CD4-positive, alpha-beta T cell treated with Interleukin-21 for 1 hour (primary cell): ENCODE results near the gene ARHGAP33.
"Not testable (repeated sequence)": the region's sequence is repeated elsewhere in the genome, so short reads cannot be mapped to it uniquely, and the experiment has no call there.

Experiments
- DNase-seq: peaks from one replicate; pipeline ENCODE4 v3.0.0-alpha.2; 2020

The ARHGAP33 gene

GRCh38 chr19:35755550-35756376 lies 19.6 kb upstream of the ARHGAP33 start:
- DNase-seq = peak; percentile 73

GRCh38 chr19:35756377-35757230 lies 18.8 kb upstream of the ARHGAP33 start, which contains the start of gene HSPB6:
TSS of gene HSPB6 (minus strand) at chr19:35757029. CDS start at chr19:35757008, 21 bp downstream.
- DNase-seq = no peak

- no peak for DNase-seq
Measured at GRCh38 chr19:35757231-35757748, 18.1 kb upstream of the ARHGAP33 start.

- peak; percentile 100 for DNase-seq
Measured at GRCh38 chr19:35757749-35758608, 17.4 kb upstream of the ARHGAP33 start, which contains the start of gene PROSER3. TSS of gene PROSER3 (plus strand) at chr19:35758176. CDS start at chr19:35758216, 40 bp downstream.

- no peak for DNase-seq
Measured at GRCh38 chr19:35759697-35760096, 15.7 kb upstream of the ARHGAP33 start.

GRCh38 chr19:35760711-35761349 lies 14.5 kb upstream of the ARHGAP33 start:
- no peak for DNase-seq

- no peak for DNase-seq
Measured at GRCh38 chr19:35764432-35765315, 10.7 kb upstream of the ARHGAP33 start.

GRCh38 chr19:35766571-35767104 lies 8.7 kb upstream of the ARHGAP33 start:
- no peak for DNase-seq

- DNase-seq = no peak
Measured at GRCh38 chr19:35767288-35768081, 7.9 kb upstream of the ARHGAP33 start.

GRCh38 chr19:35768082-35768421 lies 7.3 kb upstream of the ARHGAP33 start:
- DNase-seq = no peak

- DNase-seq = not testable (repeated sequence)
Measured at GRCh38 chr19:35772362-35772761, 3.0 kb upstream of the ARHGAP33 start.

GRCh38 chr19:35773020-35773806 lies 2.2 kb upstream of the ARHGAP33 start:
- DNase-seq = no peak

GRCh38 chr19:35774274-35775045 lies 904 bp upstream of the ARHGAP33 start:
- no peak for DNase-seq

GRCh38 chr19:35775046-35775297 lies 392 bp upstream of the ARHGAP33 start:
- DNase-seq = no peak

GRCh38 chr19:35776102-35776788 lies 881 bp downstream of the ARHGAP33 start:
- DNase-seq = no peak

GRCh38 chr19:35777086-35777841 lies 1.9 kb downstream of the ARHGAP33 start:
- DNase-seq = no peak

- DNase-seq = no peak
Measured at GRCh38 chr19:35777961-35778360, 2.6 kb downstream of the ARHGAP33 start.
